GDM1 (cell line): ENCODE data around the gene ARHGAP25.

Source experiments
- DNase-seq: peaks from one replicate; lab custom pipeline; 2025; lab: John Stamatoyannopoulos, UW

The ARHGAP25 gene

GRCh38 chr2:68742626-68743415 is 8.2 kb downstream of the ARHGAP25 start:
- DNase-seq, result peak; percentile 59

- no peak for DNase-seq
These were observed 8.9 kb downstream of the ARHGAP25 start for GRCh38 chr2:68743531-68743930.

- DNase-seq, result no peak
These were observed 9.8 kb downstream of the ARHGAP25 start for GRCh38 chr2:68744366-68744912.

GRCh38 chr2:68745006-68745405 is 10.4 kb downstream of the ARHGAP25 start:
- no peak for DNase-seq

- no peak for DNase-seq
These were observed 11.8 kb downstream of the ARHGAP25 start for GRCh38 chr2:68746408-68746807.

- DNase-seq, result no peak
These were observed 12.8 kb downstream of the ARHGAP25 start for GRCh38 chr2:68747413-68747812.

- DNase-seq, result no peak
These were observed 13.3 kb downstream of the ARHGAP25 start for GRCh38 chr2:68747900-68748299.

- DNase-seq, result no peak
These were observed 14.0 kb downstream of the ARHGAP25 start for GRCh38 chr2:68748568-68748967.

- no peak for DNase-seq
These were observed 14.7 kb downstream of the ARHGAP25 start for GRCh38 chr2:68749345-68749744.

GRCh38 chr2:68750592-68751396 is 16.2 kb downstream of the ARHGAP25 start:
- DNase-seq, result no peak

- DNase-seq, result peak; percentile 78
These were observed 17.1 kb downstream of the ARHGAP25 start for GRCh38 chr2:68751397-68752339.

- no peak for DNase-seq
These were observed 18.7 kb downstream of the ARHGAP25 start for GRCh38 chr2:68753318-68753717.

- DNase-seq, result no peak
These were observed 20.5 kb downstream of the ARHGAP25 start for GRCh38 chr2:68755071-68755470.

GRCh38 chr2:68756178-68756577 is 21.6 kb downstream of the ARHGAP25 start:
- DNase-seq, result no peak

- DNase-seq, result no peak
These were observed 22.5 kb downstream of the ARHGAP25 start for GRCh38 chr2:68757081-68757480.

- no peak for DNase-seq
These were observed 27.5 kb downstream of the ARHGAP25 start for GRCh38 chr2:68762100-68762499.

GRCh38 chr2:68762665-68763064 is 28.1 kb downstream of the ARHGAP25 start:
- peak; percentile 38 for DNase-seq

- no peak for DNase-seq
These were observed 29.6 kb downstream of the ARHGAP25 start for GRCh38 chr2:68764041-68764805.

- no peak for DNase-seq
These were observed 30.2 kb downstream of the ARHGAP25 start for GRCh38 chr2:68764806-68765311.

- DNase-seq, result no peak
These were observed 31.2 kb downstream of the ARHGAP25 start for GRCh38 chr2:68765739-68766375.
